HL-60 (cell line): ENCODE data around the gene TESMIN.

ENCODE experiments used
- CTCF ChIP-seq: IDR thresholded peaks from one replicate; pipeline ENCODE4 v1.5.1; 2011; ENCODE audit warnings: low read length, control low read depth, inconsistent platforms; ENCODE audit not compliant: insufficient read depth
- GABPA ChIP-seq: IDR thresholded peaks from 2 replicates; pipeline ENCODE4 v1.6.1; 2012; ENCODE audit warnings: low read depth
- POLR2AphosphoS5 ChIP-seq: IDR thresholded peaks from 2 replicates; pipeline ENCODE4 v1.6.1; 2012; ENCODE audit warnings: low read depth
- REST ChIP-seq: IDR thresholded peaks from 2 replicates; pipeline ENCODE4 v1.6.1; 2012; ENCODE audit warnings: low read depth; ENCODE audit not compliant: insufficient replicate concordance
- SPI1 ChIP-seq: IDR thresholded peaks from 2 replicates; pipeline ENCODE4 v1.6.1; 2012; ENCODE audit warnings: low read depth, mild to moderate bottlenecking, borderline replicate concordance

- TF ChIP-seq CTCF (no peak), GABPA (no peak), REST (no peak), POLR2AphosphoS5 (no peak), SPI1 (no peak)
These were observed 42.3 kb downstream of the TESMIN start for GRCh38 chr11:68709062-68709461.
